ENCODE measurements around the gene SFT2D1. TPM values are rescaled to one million over a fixed set of nuclear protein-coding genes. Genes with fewer than 3 reads are reported as not detected.

Gene SFT2D1
- total and polyA plus RNA-seq, 9 of the 15 experiments (the other 6 are each of a cell fraction or from before 2014, with no cell fraction given), result 54.4 to 140 (median 74.6) TPM

DNA sequence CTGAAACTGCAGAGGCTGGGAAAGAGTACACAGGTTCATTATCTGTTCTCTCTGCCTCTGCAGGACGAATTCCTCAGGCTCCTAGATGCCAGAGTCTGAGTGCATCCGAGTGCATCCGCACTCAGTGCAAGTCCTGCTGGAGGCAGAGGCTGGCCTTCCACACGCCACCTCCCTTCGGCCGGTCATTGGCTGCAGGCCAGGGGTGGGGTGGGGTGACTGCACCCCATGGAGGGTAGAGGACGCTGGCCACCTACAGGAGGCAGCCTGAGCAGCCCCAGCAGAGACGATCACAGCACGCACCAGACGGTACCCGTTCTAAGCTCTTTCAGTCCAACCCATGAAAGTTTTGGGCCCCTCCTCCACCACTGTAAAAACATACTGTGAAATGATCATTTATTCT, 11.7 kb downstream of the SFT2D1 start (continued):
- no peak for TF ChIP-seq ZNF655 (CRISPR knock-in tag; IDR thresholded peaks at IDR 0.05)
- no peak for TF ChIP-seq ZNF699 (CRISPR knock-in tag; IDR thresholded peaks at IDR 0.05; ENCODE audit: insufficient replicate concordance)
- TF ChIP-seq U2AF2 (optimal IDR thresholded peaks at IDR 0.05; ENCODE audit: low read depth, low read length), result no peak
- no peak for TF ChIP-seq TBP (optimal IDR thresholded peaks at IDR 0.05; ENCODE audit: low read depth, low read length)
- TF ChIP-seq, protein P1, sequence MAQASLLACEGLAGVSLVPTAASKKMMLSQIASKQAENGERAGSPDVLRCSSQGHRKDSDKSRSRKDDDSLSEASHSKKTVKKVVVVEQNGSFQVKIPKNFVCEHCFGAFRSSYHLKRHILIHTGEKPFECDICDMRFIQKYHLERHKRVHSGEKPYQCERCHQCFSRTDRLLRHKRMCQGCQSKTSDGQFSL (CRISPR knock-in tag; IDR thresholded peaks at IDR 0.05), result peak; percentile 79; the same call in 1 of the 2 replicates
- TF ChIP-seq, protein P1 (tag; IDR thresholded peaks at IDR 0.05), result no peak
- TF ChIP-seq ZKSCAN8 (CRISPR knock-in tag; IDR thresholded peaks at IDR 0.05), result no peak
- TF ChIP-seq SRF (CRISPR knock-in tag; IDR thresholded peaks at IDR 0.05), result peak in 1 of 2 experiments; percentile 70; a peak in 1 of 4 replicates
- no peak for TF ChIP-seq EGR1 (conservative IDR thresholded peaks at IDR 0.05)
- TF ChIP-seq HCFC1 (IDR thresholded peaks at IDR 0.05; ENCODE audit: low read depth, low read length), result peak; percentile 41; the same call in 1 of the 2 replicates
- no peak for TF ChIP-seq ZSCAN29 (IDR thresholded peaks at IDR 0.05)
- peak; percentile 61 for TF ChIP-seq RBBP5 (IDR thresholded peaks at IDR 0.05; ENCODE audit: borderline replicate concordance, insufficient read depth, low read length, poor library complexity, severe bottlenecking)
- TF ChIP-seq, protein P2, sequence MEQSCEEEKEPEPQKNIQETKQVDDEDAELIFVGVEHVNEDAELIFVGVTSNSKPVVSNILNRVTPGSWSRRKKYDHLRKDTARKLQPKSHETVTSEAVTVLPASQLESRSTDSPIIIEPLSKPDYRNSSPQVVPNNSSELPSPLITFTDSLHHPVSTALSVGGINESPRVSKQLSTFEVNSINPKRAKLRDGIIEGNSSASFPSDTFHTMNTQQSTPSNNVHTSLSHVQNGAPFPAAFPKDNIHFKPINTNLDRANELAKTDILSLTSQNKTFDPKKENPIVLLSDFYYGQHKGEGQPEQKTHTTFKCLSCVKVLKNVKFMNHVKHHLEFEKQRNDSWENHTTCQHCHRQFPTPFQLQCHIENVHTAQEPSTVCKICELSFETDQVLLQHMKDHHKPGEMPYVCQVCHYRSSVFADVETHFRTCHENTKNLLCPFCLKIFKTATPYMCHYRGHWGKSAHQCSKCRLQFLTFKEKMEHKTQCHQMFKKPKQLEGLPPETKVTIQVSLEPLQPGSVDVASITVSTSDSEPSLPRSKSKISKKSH (CRISPR knock-in tag; IDR thresholded peaks at IDR 0.05), result no peak
- no peak for TF ChIP-seq ZNF354B (CRISPR knock-in tag; IDR thresholded peaks at IDR 0.05)
- TF ChIP-seq MED1 (CRISPR knock-in tag; IDR thresholded peaks at IDR 0.05; ENCODE audit: borderline replicate concordance), result no peak
- TF ChIP-seq GABPB2 (CRISPR knock-in tag; conservative IDR thresholded peaks at IDR 0.05), result no peak
- no peak for TF ChIP-seq NR2C1 (IDR thresholded peaks at IDR 0.05)
- TF ChIP-seq NR2C1 (tag; IDR thresholded peaks at IDR 0.05), result no peak
- no peak for TF ChIP-seq ASH1L (IDR thresholded peaks at IDR 0.05; ENCODE audit: borderline replicate concordance, low read depth, partially characterized antibody)
- no peak for TF ChIP-seq RFX1 (IDR thresholded peaks at IDR 0.05)
- 0 out of 2 replicates have a peak, but pooled peaks have one; percentile 23 for TF ChIP-seq GABPB1 (CRISPR knock-in tag; IDR thresholded peaks at IDR 0.05)
- no peak for TF ChIP-seq ARID3B (CRISPR knock-in tag; IDR thresholded peaks at IDR 0.05; ENCODE audit: borderline replicate concordance)
- TF ChIP-seq SIX5 (IDR thresholded peaks at IDR 0.05; ENCODE audit: borderline replicate concordance in 1 of 2, insufficient read depth in 1 of 2, low read depth in 1 of 2, low read length in 2 of 2), result no peak
- no peak for TF ChIP-seq TCF7L2 (IDR thresholded peaks at IDR 0.05; ENCODE audit: low read depth, low read length)
- TF ChIP-seq EP300 (IDR thresholded peaks at IDR 0.05; ENCODE audit: low read length), result peak; percentile 15; the same call in 1 of the 2 replicates
- 0 out of 2 replicates have a peak, but pooled peaks have one; percentile 42 for TF ChIP-seq MYNN (IDR thresholded peaks at IDR 0.05)
- no peak for TF ChIP-seq MYNN (CRISPR knock-in tag; IDR thresholded peaks at IDR 0.05)
